GM12878 (cell line): ENCODE measurements around the gene PRSS1. TPM values are rescaled to one million over a fixed set of nuclear protein-coding genes. Genes with fewer than 3 reads are reported as not detected.

ENCODE experiments used
- ATAC-seq: fragments of 200-7000 bp; cut with Tn5 transposase; 3 replicates; pipeline ENCODE4 v1.9.1; 2020; ENCODE audit warnings: mild to moderate bottlenecking, moderate library complexity
- BruUV-seq: library from RNA; stranded (reverse); fragments of 400-500 nt; replicated peaks from 2 replicates; lab custom pipeline; 2021; lab: Mats Ljungman, UMichigan
- CTCF ChIA-PET: fragments of 300-600 bp; sonication (Branson Sonifier 250); formaldehyde crosslinking; extraction: SDS; loops from one replicate; lab custom pipeline; 2021; ENCODE audit warnings: inconsistent platforms; lab: Yijun Ruan, JAX
- POLR2A ChIA-PET: fragments of 350-600 bp; formaldehyde crosslinking; extraction: SDS; loops from one replicate; lab custom pipeline; 2021; ENCODE audit warnings: inconsistent platforms; lab: Charles Lee
- RAD21 ChIA-PET: fragments of 300-600 bp; sonication (Branson Sonifier 250); formaldehyde crosslinking; loops from one replicate; lab custom pipeline; 2023; ENCODE audit warnings: antibody characterized with exemption; ENCODE audit not compliant: unreplicated experiment; lab: Charles Lee
- SMC1A ChIA-PET: fragments of 300-600 bp; sonication (Branson Sonifier 250); formaldehyde crosslinking; loops from one replicate; lab custom pipeline; 2023; ENCODE audit not compliant: unreplicated experiment, uncharacterized antibody; lab: Charles Lee
- DNase-seq: peaks from one replicate; pipeline ENCODE4 v3.0.0-alpha.2; 2011; ENCODE audit warnings: low read depth, low spot score
- FAIRE-seq: peaks from 3 replicates; lab custom pipeline; 2011; peaks lifted over from hg19 to GRCh38; lab: Jason Lieb, UNC
- H2AFZ ChIP-seq: 2 replicates; pipeline ENCODE4 v1.6.0; 2011; ENCODE audit warnings: low read depth, low read length, control low read depth; ENCODE audit not compliant: control insufficient read depth
- H3K27ac ChIP-seq: 2 replicates; pipeline ENCODE4 v1.5.1; 2011; ENCODE audit warnings: control low read depth; ENCODE audit not compliant: control insufficient read depth, insufficient read depth
- H3K27me3 ChIP-seq, 2 experiments: replicated peaks in 1 of 2; 2 replicates each; pipeline versions ENCODE4 v1.6.0 to v1.6.1; 2011; ENCODE audit warnings: low read length in 1 of 2; ENCODE audit not compliant: control insufficient read depth in 2 of 2, insufficient read depth in 2 of 2
- H3K36me3 ChIP-seq, 2 experiments: 2 replicates each; pipeline ENCODE4 v1.5.1; 2011; ENCODE audit warnings: low read length in 1 of 2; ENCODE audit not compliant: control insufficient read depth in 2 of 2, insufficient read depth in 2 of 2
- H3K4me1 ChIP-seq: 2 replicates; pipeline ENCODE4 v1.6.1; 2011; ENCODE audit warnings: mild to moderate bottlenecking, low read length, moderate library complexity, mixed read lengths; ENCODE audit not compliant: control insufficient read depth, insufficient read depth
- H3K4me2 ChIP-seq: 2 replicates; pipeline ENCODE4 v1.6.0; 2011; ENCODE audit warnings: control low read depth; ENCODE audit not compliant: control insufficient read depth, insufficient read depth
- H3K4me3 ChIP-seq: fragments of 200-600 bp; sonication (generic); 2 replicates; pipeline ENCODE4 v1.5.1; 2016
- H3K79me2 ChIP-seq: 2 replicates; pipeline ENCODE4 v1.6.0; 2011; ENCODE audit warnings: low read length; ENCODE audit not compliant: control insufficient read depth, insufficient read depth
- H3K9ac ChIP-seq: 2 replicates; pipeline ENCODE4 v1.8.0; 2011; ENCODE audit warnings: low read length, control low read depth, mixed read lengths; ENCODE audit not compliant: control insufficient read depth, insufficient read depth
- H3K9me3 ChIP-seq: replicated peaks from 3 replicates; pipeline ENCODE4 v1.5.1; 2011; ENCODE audit warnings: mild to moderate bottlenecking, low read length; ENCODE audit not compliant: control insufficient read depth, insufficient read depth
- H4K20me1 ChIP-seq: 2 replicates; pipeline ENCODE4 v1.6.0; 2011; ENCODE audit not compliant: control insufficient read depth, insufficient read depth
- DPF2 ChIP-seq: fragments of 450-650 bp; IDR thresholded peaks from 2 replicates; pipeline ENCODE4 v1.6.1; 2017; ENCODE audit warnings: mild to moderate bottlenecking
- KDM1A ChIP-seq: fragments of 200-600 bp; sonication (generic); IDR thresholded peaks from 2 replicates; pipeline ENCODE4 v1.6.1; 2016; ENCODE audit warnings: borderline replicate concordance
- MTA2 ChIP-seq: fragments of 450-650 bp; IDR thresholded peaks from 2 replicates; pipeline ENCODE4 v1.6.1; 2016; ENCODE audit warnings: low read depth, mild to moderate bottlenecking, moderate library complexity
- NKRF ChIP-seq: fragments of 450-650 bp; conservative IDR thresholded peaks from 2 replicates; pipeline ENCODE4 v1.6.1; 2017; ENCODE audit warnings: mild to moderate bottlenecking, moderate library complexity
- RUNX3 ChIP-seq: IDR thresholded peaks from 2 replicates; pipeline ENCODE4 v1.6.1; 2012; ENCODE audit warnings: low read length, inconsistent platforms
- USF2 ChIP-seq: IDR thresholded peaks from 2 replicates; pipeline ENCODE4 v1.6.1; 2011; ENCODE audit warnings: low read depth, low read length, improper control_type of control experiment, borderline replicate concordance
- YY1 ChIP-seq: IDR thresholded peaks from 2 replicates; pipeline ENCODE4 v1.6.1; 2011; ENCODE audit warnings: low read depth, mild to moderate bottlenecking, low read length
- ZNF622 ChIP-seq: fragments of 450-650 bp; IDR thresholded peaks from 2 replicates; pipeline ENCODE4 v1.6.1; 2017; ENCODE audit warnings: mild to moderate bottlenecking, inconsistent platforms
- WGBS: methylation state at CpG from one replicate; pipeline ENCODE4 v1.1.6; 2016; ENCODE audit warnings: low lambda C conversion rate; ENCODE audit not compliant: insufficient replicate concordance, insufficient coverage; ENCODE audit errors: missing lambda C conversion rate; 5-methylcytosine and 5-hydroxymethylcytosine counted together
- in situ Hi-C: fragments of 300-500 bp; cut with MboI; formaldehyde crosslinking; loops from 9 replicates; pipeline ENCODE4 v1.14.3; 2018; ENCODE audit warnings: mixed read lengths
- intact Hi-C: fragments of 100-400 bp; cut with micrococcal nuclease; formaldehyde crosslinking; loops from one replicate; pipeline ENCODE4 v1.14.2; 2022; ENCODE audit not compliant: unreplicated experiment
- polyA plus RNA-seq, 11 experiments: library from polyadenylated mRNA; depleted of rRNA in 4 of 11; unstranded in 6 of 11; stranded (reverse) in 5 of 11; fragments of >200 nt; fragmentation: Nextera tagmentation in 4 of 11; fragmentation: Illumina TruSeq in 1 of 11; extraction: Ambion mirVana in 4 of 11; extraction: Trizol in 1 of 11; gene quantifications; 1 replicate in 1 of 11; 2 replicates in 10 of 11; pipeline versions ENCODE4 v1.2.1 to v1.2.3, GENCODE V29; 2011 to 2016; ENCODE audit warnings: inconsistent platforms in 2 of 11, missing spikeins in 2 of 11, low read depth in 1 of 11
- total RNA-seq, 4 experiments: library from RNA; depleted of rRNA in 3 of 4; stranded (reverse); fragments of >200 nt in 3 of 4; fragmentation: Illumina TruSeq in 1 of 4; extraction: Trizol in 1 of 4; gene quantifications; 2 replicates each; pipeline versions ENCODE4 v1.2.1 to v1.2.3, GENCODE V29; 2013 to 2021

Gene PRSS1
- total and polyA plus RNA-seq, 10 of the 15 experiments (the other 5 are each of a cell fraction or from before 2014, with no cell fraction given), result 11.9 TPM; not detected in 9

- TF ChIP-seq USF2 (no peak), ZNF622 (no peak), NKRF (no peak)
Measured at GRCh38 chr7:142709921-142710320, 39.4 kb upstream of the PRSS1 start (continued).

GRCh38 chr7:142711196-142711595 lies 38.1 kb upstream of the PRSS1 start:
- ATAC-seq (no peak), FAIRE-seq (no peak), DNase-seq (no peak)
- H3K9me3 ChIP-seq, result no peaks in the 10 kb centered on the region
- H2AFZ ChIP-seq, result no peak overlapping the region
- 44% methylated on average over 2 of the region's 2 CpGs for WGBS
- TF ChIP-seq KDM1A (no peak), MTA2 (no peak), YY1 (no peak), RUNX3 (no peak), DPF2 (no peak)
- H3K4me3 ChIP-seq, result no peak overlapping the region
- ChIA-PET CTCF (interaction anchor here (0.6 to 11.2 kb wide), 4 partner anchors 71 to 130 kb away, joined by 3 to 286 read pairs (median 152); no protein-coding TSS in a partner anchor), SMC1A (interaction anchor here (1.0 to 15.1 kb wide), 5 partner anchors 54 to 99 kb away, joined by 3 to 235 read pairs (median 3); no protein-coding TSS in a partner anchor), RAD21 (interaction anchor here (4.8 to 6.3 kb wide), 3 partner anchors 60 to 100 kb away, joined by 31 to 163 read pairs (median 113); partner anchors contain the start of gene PRSS2), POLR2A (no interaction called here)
- H4K20me1 ChIP-seq, result no peaks in the 10 kb centered on the region
- no TSS peak for BruUV-seq
- no peak overlapping the region for H3K27ac ChIP-seq
- no peak overlapping the region for H3K4me2 ChIP-seq
- in situ Hi-C loops, result no loop called here
- no peaks in the 10 kb centered on the region for H3K36me3 ChIP-seq
- no peaks in the 10 kb centered on the region for H3K4me1 ChIP-seq
- intact Hi-C loops, result no loop called here
- no peaks in the 10 kb centered on the region for H3K27me3 ChIP-seq
- no peak overlapping the region for H3K9ac ChIP-seq
- H3K79me2 ChIP-seq, result no peaks in the 10 kb centered on the region
